ENCODE data around the gene OVAAL. TPM values are rescaled to one million over a fixed set of nuclear protein-coding genes. Genes with fewer than 3 reads are reported as not detected.
"Not testable (repeated sequence)": the region's sequence is repeated elsewhere in the genome, so short reads cannot be mapped to it uniquely, and the experiment has no call there.

Gene OVAAL
- total RNA-seq, 2 experiments from 2014 or later: not detected

- POLR2A ChIA-PET: interaction anchor here (0.6 kb wide), 1 partner anchor 1158 kb away, joined by 3 read pairs; no protein-coding TSS in a partner anchor
- Histone ChIP-seq H3K4me3 (ENCODE audit: low read depth, low read length, poor library complexity, severe bottlenecking) (no peak overlapping the region), H3K27ac (ENCODE audit: low read depth, low read length, poor library complexity, severe bottlenecking) (no peak overlapping the region), H4K20me1 (ENCODE audit: insufficient read depth, low read length) (no peaks in the 10 kb centered on the region), H2AFZ (ENCODE audit: low read length) (no peak overlapping the region), H3K4me1 (ENCODE audit: insufficient read depth, low read length, poor library complexity, severe bottlenecking) (no peaks in the 10 kb centered on the region), H3K79me2 (ENCODE audit: insufficient read depth, low read depth, low read length) (no peaks in the 10 kb centered on the region), H3K4me2 (ENCODE audit: low read length) (no peak overlapping the region), H3K36me3 (ENCODE audit: insufficient read depth, low read length) (no peaks in the 10 kb centered on the region), H3K9me2 (ENCODE audit: insufficient read depth, low read length) (no peaks in the 10 kb centered on the region), H3K9me3 (ENCODE audit: low read length) (no peaks in the 10 kb centered on the region)
- DNase-seq (ENCODE audit: low spot score): no peak
- CTCF ChIA-PET (ENCODE audit: unreplicated experiment): no interaction called here
- intact Hi-C loops (cut with micrococcal nuclease; ENCODE audit: unreplicated experiment): no loop called here
- TF ChIP-seq EZH2phosphoT487 (IDR thresholded peaks at IDR 0.05; ENCODE audit: borderline replicate concordance, low read depth, low read length) (no peak), CTCF (conservative IDR thresholded peaks at IDR 0.05; ENCODE audit: low read length) (no peak)
- no TSS peak for BruUV-seq (replicated peaks)
Observed at GRCh38 chr1:180545991-180546390, 12.8 kb upstream of the OVAAL start.

DNA sequence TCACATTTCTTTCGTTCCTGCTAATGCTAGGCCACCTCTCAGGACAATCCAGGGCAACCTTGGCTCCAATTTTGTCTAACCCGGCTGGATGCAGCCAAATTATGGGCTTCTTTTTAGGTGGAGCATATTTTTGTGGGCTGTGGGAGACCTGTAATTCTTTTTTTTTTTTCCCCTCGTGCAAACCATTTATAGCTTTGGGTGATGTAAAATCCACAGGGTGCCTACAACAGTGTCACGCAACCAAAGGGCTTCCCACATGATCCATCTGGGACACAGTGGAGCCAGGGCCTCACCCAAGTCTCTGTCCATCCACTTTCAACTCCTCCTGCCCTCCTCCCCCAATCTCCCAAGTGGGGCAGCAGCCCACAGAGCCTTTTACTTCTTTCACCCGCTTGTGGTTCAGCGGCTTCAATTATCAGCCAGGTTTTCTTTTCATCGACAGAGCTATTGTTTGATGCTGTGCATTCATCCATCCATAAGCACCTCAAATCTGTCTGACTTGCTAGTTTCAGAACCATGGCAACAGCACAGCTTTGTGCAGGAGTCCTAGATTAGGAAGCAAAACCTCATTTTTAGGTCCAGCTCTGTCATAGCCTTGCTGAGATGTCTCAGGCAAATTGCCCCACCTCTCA, 10.0 kb upstream of the OVAAL start:
- CTCF ChIA-PET (ENCODE audit: unreplicated experiment): no interaction called here
- BruUV-seq (replicated peaks): no TSS peak
- no peak overlapping the region for H3K4me2 ChIP-seq (ENCODE audit: low read length)
- POLR2A ChIA-PET: interaction anchor here (0.6 kb wide), 2 partner anchors 18 to 221 kb away, joined by 3 to 4 read pairs; no protein-coding TSS in a partner anchor
- no peaks in the 10 kb centered on the region for H3K9me2 ChIP-seq (ENCODE audit: insufficient read depth, low read length)
- no peaks in the 10 kb centered on the region for H3K36me3 ChIP-seq (ENCODE audit: insufficient read depth, low read length)
- TF ChIP-seq CTCF (conservative IDR thresholded peaks at IDR 0.05; ENCODE audit: low read length) (no peak), EZH2phosphoT487 (IDR thresholded peaks at IDR 0.05; ENCODE audit: borderline replicate concordance, low read depth, low read length) (no peak)
- no peak overlapping the region for H3K27ac ChIP-seq (ENCODE audit: low read depth, low read length, poor library complexity, severe bottlenecking)
- H4K20me1 ChIP-seq (ENCODE audit: insufficient read depth, low read length): no peaks in the 10 kb centered on the region
- intact Hi-C loops (cut with micrococcal nuclease; ENCODE audit: unreplicated experiment): no loop called here
- H2AFZ ChIP-seq (ENCODE audit: low read length): no peak overlapping the region
- H3K79me2 ChIP-seq (ENCODE audit: insufficient read depth, low read depth, low read length): no peaks in the 10 kb centered on the region
- H3K4me1 ChIP-seq (ENCODE audit: insufficient read depth, low read length, poor library complexity, severe bottlenecking): no peaks in the 10 kb centered on the region
- no peaks in the 10 kb centered on the region for H3K9me3 ChIP-seq (ENCODE audit: low read length)
- DNase-seq (ENCODE audit: low spot score): no peak
- H3K4me3 ChIP-seq (ENCODE audit: low read depth, low read length, poor library complexity, severe bottlenecking): no peak overlapping the region

GRCh38 chr1:180549770-180550169, 9.0 kb upstream of the OVAAL start:
- POLR2A ChIA-PET: interaction anchor here (0.6 to 1.0 kb wide), 4 partner anchors 13 to 466 kb away, joined by 3 read pairs; no protein-coding TSS in a partner anchor
- BruUV-seq (replicated peaks); H3K9me2 ChIP-seq (ENCODE audit: insufficient read depth, low read length); intact Hi-C loops (cut with micrococcal nuclease; ENCODE audit: unreplicated experiment); H4K20me1 ChIP-seq (ENCODE audit: insufficient read depth, low read length); CTCF ChIA-PET (ENCODE audit: unreplicated experiment); DNase-seq (ENCODE audit: low spot score); H3K79me2 ChIP-seq (ENCODE audit: insufficient read depth, low read depth, low read length); H3K9me3 ChIP-seq (ENCODE audit: low read length); H3K36me3 ChIP-seq (ENCODE audit: insufficient read depth, low read length); H3K4me3 ChIP-seq (ENCODE audit: low read depth, low read length, poor library complexity, severe bottlenecking); H3K4me1 ChIP-seq (ENCODE audit: insufficient read depth, low read length, poor library complexity, severe bottlenecking); H3K27ac ChIP-seq (ENCODE audit: low read depth, low read length, poor library complexity, severe bottlenecking); H2AFZ ChIP-seq (ENCODE audit: low read length); H3K4me2 ChIP-seq (ENCODE audit: low read length): not testable (repeated sequence)

All from OCI-LY7 (cell line).